IMR-90 (cell line): ENCODE results near the gene DTX1. TPM values are rescaled to one million over a fixed set of nuclear protein-coding genes. Genes with fewer than 3 reads are reported as not detected.

ENCODE experiments used
- ATAC-seq: fragments of 200-7000 bp; cut with Tn5 transposase; 2 replicates; pipeline ENCODE4 v1.9.1; 2020; ENCODE audit warnings: low read depth, mild to moderate bottlenecking, moderate library complexity
- BruUV-seq: library from RNA; stranded (reverse); fragments of 400-500 nt; replicated peaks from 2 replicates; lab custom pipeline; 2021; lab: Mats Ljungman, UMichigan
- CTCF ChIA-PET: fragments of 300-600 bp; formaldehyde crosslinking; extraction: SDS; loops from one replicate; lab custom pipeline; 2021; ENCODE audit warnings: antibody characterized with exemption; lab: Yijun Ruan, JAX
- POLR2A ChIA-PET: fragments of 300-600 bp; sonication (Branson Sonifier 250); formaldehyde crosslinking; loops from one replicate; lab custom pipeline; 2022; ENCODE audit warnings: antibody characterized with exemption; ENCODE audit not compliant: unreplicated experiment; lab: Charles Lee
- DNase-seq: peaks from one replicate; pipeline ENCODE4 v3.0.0; 2013
- H2AFZ ChIP-seq: replicated peaks from 2 replicates; pipeline ENCODE3; 2013; ENCODE audit warnings: low read length, mild to moderate bottlenecking; ENCODE audit not compliant: poor library complexity
- H2AK5ac ChIP-seq: 2 replicates; pipeline ENCODE4 v1.6.1; 2013; ENCODE audit warnings: low read depth, low read length, inconsistent platforms
- H2AK9ac ChIP-seq: replicated peaks from 2 replicates; pipeline ENCODE3; 2013; ENCODE audit warnings: mild to moderate bottlenecking, low read depth, low read length, moderate library complexity; ENCODE audit not compliant: poor library complexity
- H2BK120ac ChIP-seq: 2 replicates; pipeline ENCODE4 v1.6.1; 2013; ENCODE audit warnings: low read depth, low read length, inconsistent platforms
- H2BK15ac ChIP-seq: 3 replicates; pipeline ENCODE4 v1.6.1; 2013; ENCODE audit warnings: low read depth, low read length, inconsistent platforms
- H2BK20ac ChIP-seq: 2 replicates; pipeline ENCODE4 v1.6.1; 2013; ENCODE audit warnings: low read depth, mild to moderate bottlenecking, inconsistent platforms, low read length, moderate library complexity
- H2BK5ac ChIP-seq: 2 replicates; pipeline ENCODE4 v1.6.1; 2013; ENCODE audit warnings: mild to moderate bottlenecking, low read depth, low read length, inconsistent platforms; ENCODE audit not compliant: poor library complexity, severe bottlenecking
- H3K14ac ChIP-seq: replicated peaks from 2 replicates; pipeline ENCODE4 v1.6.1; 2013; ENCODE audit warnings: low read depth, low read length, inconsistent platforms
- H3K18ac ChIP-seq: 2 replicates; pipeline ENCODE4 v1.6.1; 2013; ENCODE audit warnings: low read depth, low read length, control low read depth
- H3K23ac ChIP-seq: 2 replicates; pipeline ENCODE4 v1.6.1; 2013; ENCODE audit warnings: low read depth, low read length, inconsistent platforms
- H3K27ac ChIP-seq: 2 replicates; pipeline ENCODE4 v1.5.1; 2013; ENCODE audit warnings: mild to moderate bottlenecking, control low read depth, low read length; ENCODE audit not compliant: insufficient read depth
- H3K27me3 ChIP-seq: 2 replicates; pipeline ENCODE4 v1.6.1; 2013; ENCODE audit warnings: low read length; ENCODE audit not compliant: control insufficient read depth, insufficient read depth
- H3K36me3 ChIP-seq: 2 replicates; pipeline ENCODE4 v1.6.1; 2013; ENCODE audit warnings: low read length, mixed read lengths; ENCODE audit not compliant: control insufficient read depth, insufficient read depth
- H3K4ac ChIP-seq: 2 replicates; pipeline ENCODE4 v1.6.1; 2013; ENCODE audit warnings: low read depth, low read length, inconsistent platforms
- H3K4me1 ChIP-seq: 2 replicates; pipeline ENCODE4 v1.6.1; 2013; ENCODE audit warnings: low read length, mixed read lengths; ENCODE audit not compliant: control insufficient read depth, insufficient read depth
- H3K4me2 ChIP-seq: 2 replicates; pipeline ENCODE4 v1.6.1; 2013; ENCODE audit warnings: low read depth, mild to moderate bottlenecking, control low read depth, low read length, moderate library complexity
- H3K4me3 ChIP-seq: 2 replicates; pipeline ENCODE4 v1.5.1; 2013; ENCODE audit warnings: low read depth, mild to moderate bottlenecking, control low read depth, low read length, moderate library complexity; ENCODE audit not compliant: insufficient read depth
- H3K56ac ChIP-seq: 2 replicates; pipeline ENCODE4 v1.6.1; 2013; ENCODE audit warnings: low read length, inconsistent platforms; ENCODE audit not compliant: insufficient read depth; ENCODE audit errors: extremely low read depth
- H3K79me1 ChIP-seq, 2 experiments: 2 replicates each; pipeline ENCODE4 v1.6.1; 2013; ENCODE audit warnings: low read length in 2 of 2, inconsistent platforms in 1 of 2, low read depth in 1 of 2
- H3K9ac ChIP-seq: 2 replicates; pipeline ENCODE4 v1.6.1; 2013; ENCODE audit warnings: low read depth, low read length, control low read depth
- H3K9me1 ChIP-seq: 2 replicates; pipeline ENCODE4 v1.6.1; 2013; ENCODE audit warnings: low read length, inconsistent platforms; ENCODE audit not compliant: insufficient read depth
- H3K9me3 ChIP-seq: 2 replicates; pipeline ENCODE4 v1.6.1; 2013; ENCODE audit warnings: low read length; ENCODE audit not compliant: control insufficient read depth, insufficient read depth
- H4K20me1 ChIP-seq: 2 replicates; pipeline ENCODE4 v1.6.1; 2013; ENCODE audit warnings: low read length, inconsistent platforms; ENCODE audit not compliant: insufficient read depth
- H4K5ac ChIP-seq: 2 replicates; pipeline ENCODE4 v1.6.1; 2013; ENCODE audit warnings: mild to moderate bottlenecking, low read depth, low read length, control low read depth
- H4K8ac ChIP-seq, 2 experiments: 2 replicates each; pipeline ENCODE4 v1.6.1; 2013; ENCODE audit warnings: low read depth in 2 of 2, low read length in 2 of 2, control low read depth in 1 of 2, inconsistent platforms in 1 of 2
- H4K91ac ChIP-seq: 2 replicates; pipeline ENCODE4 v1.6.1; 2013; ENCODE audit warnings: low read depth, low read length, inconsistent platforms; ENCODE audit not compliant: insufficient read depth
- BHLHE40 ChIP-seq: fragments of 150-350 bp; IDR thresholded peaks from 2 replicates; pipeline ENCODE4 v1.6.1; 2016; ENCODE audit warnings: mild to moderate bottlenecking, low read depth, low read length
- CEBPB ChIP-seq: IDR thresholded peaks from 2 replicates; pipeline ENCODE4 v1.6.1; 2012; ENCODE audit warnings: low read depth, low read length, improper control_type of control experiment
- CHD1 ChIP-seq: IDR thresholded peaks from 2 replicates; pipeline ENCODE4 v1.6.1; 2012; ENCODE audit warnings: low read depth, low read length, improper control_type of control experiment
- FOS ChIP-seq: fragments of 150-350 bp; IDR thresholded peaks from 2 replicates; pipeline ENCODE4 v1.6.1; 2016; ENCODE audit warnings: low read depth, low read length
- MAFK ChIP-seq: IDR thresholded peaks from 2 replicates; pipeline ENCODE4 v1.6.1; 2012; ENCODE audit warnings: low read depth, low read length, improper control_type of control experiment
- MAZ ChIP-seq: IDR thresholded peaks from 2 replicates; pipeline ENCODE4 v1.6.1; 2012; ENCODE audit warnings: low read depth, mild to moderate bottlenecking, low read length, improper control_type of control experiment, moderate library complexity, borderline replicate concordance
- MXI1 ChIP-seq: IDR thresholded peaks from 2 replicates; pipeline ENCODE4 v1.6.1; 2012; ENCODE audit warnings: low read depth, mild to moderate bottlenecking, low read length, moderate library complexity, borderline replicate concordance
- RAD21 ChIP-seq: IDR thresholded peaks from 2 replicates; pipeline ENCODE4 v1.6.1; 2012; ENCODE audit warnings: low read length, improper control_type of control experiment
- RCOR1 ChIP-seq: IDR thresholded peaks from 2 replicates; pipeline ENCODE4 v1.6.1; 2012; ENCODE audit warnings: mild to moderate bottlenecking, low read length, improper control_type of control experiment; ENCODE audit not compliant: insufficient replicate concordance
- RFX5 ChIP-seq: IDR thresholded peaks from 2 replicates; pipeline ENCODE4 v1.8.0; 2012; ENCODE audit warnings: low read depth, mild to moderate bottlenecking, low read length, moderate library complexity
- SMC3 ChIP-seq: fragments of 150-350 bp; IDR thresholded peaks from 2 replicates; pipeline ENCODE4 v1.6.1; 2016; ENCODE audit warnings: low read depth, mild to moderate bottlenecking, antibody characterized with exemption, low read length, moderate library complexity
- WGBS, 2 experiments: methylation state at CpG; one replicate each; pipeline versions ENCODE4 v1.1.5 to v1.1.7; 2013; ENCODE audit warnings: missing lambda C conversion rate in 2 of 2; ENCODE audit not compliant: insufficient read length in 1 of 2; ENCODE audit errors: extremely low coverage in 2 of 2; 5-methylcytosine and 5-hydroxymethylcytosine counted together
- dilution Hi-C: fragments of 300-500 bp; cut with HindIII; formaldehyde crosslinking; loops from one replicate; pipeline ENCODE4 v1.14.3; 2018; ENCODE audit warnings: low sequenced_read_pairs; ENCODE audit not compliant: unreplicated experiment
- in situ Hi-C: fragments of 300-500 bp; cut with MboI; formaldehyde crosslinking; loops from 3 replicates; pipeline ENCODE4 v1.14.3; 2019; ENCODE audit warnings: low sequenced_read_pairs, inconsistent platforms, mixed read lengths
- intact Hi-C: fragments of 100-400 bp; cut with micrococcal nuclease; formaldehyde crosslinking; loops from 2 replicates; pipeline ENCODE4 v1.10.0; 2022
- polyA plus RNA-seq, 3 experiments: library from polyadenylated mRNA; depleted of rRNA; stranded (reverse); fragments of >200 nt; gene quantifications; 2 replicates each; pipeline ENCODE4 v1.2.3, GENCODE V29; 2012; ENCODE audit warnings: low replicate concordance in 1 of 3
- total RNA-seq: library from RNA; depleted of rRNA; stranded (reverse); fragments of >200 nt; gene quantifications from 2 replicates; pipeline ENCODE4 v1.2.3, GENCODE V29; 2012
- TF ChIP-seq, protein P1 (sequence below): conservative IDR thresholded peaks from 2 replicates; pipeline ENCODE4 v1.5.1; 2012; ENCODE audit warnings: mild to moderate bottlenecking, low read depth, low read length, improper control_type of control experiment
- TF ChIP-seq, protein P2 (sequence below): fragments of 150-350 bp; IDR thresholded peaks from 2 replicates; pipeline ENCODE4 v1.6.1; 2017; ENCODE audit warnings: mild to moderate bottlenecking, antibody characterized with exemption, low read length, low read depth

The DTX1 gene
- total and polyA plus RNA-seq, 2 of the 4 experiments (the other 2 are of a cell fraction): not detected

DNA sequence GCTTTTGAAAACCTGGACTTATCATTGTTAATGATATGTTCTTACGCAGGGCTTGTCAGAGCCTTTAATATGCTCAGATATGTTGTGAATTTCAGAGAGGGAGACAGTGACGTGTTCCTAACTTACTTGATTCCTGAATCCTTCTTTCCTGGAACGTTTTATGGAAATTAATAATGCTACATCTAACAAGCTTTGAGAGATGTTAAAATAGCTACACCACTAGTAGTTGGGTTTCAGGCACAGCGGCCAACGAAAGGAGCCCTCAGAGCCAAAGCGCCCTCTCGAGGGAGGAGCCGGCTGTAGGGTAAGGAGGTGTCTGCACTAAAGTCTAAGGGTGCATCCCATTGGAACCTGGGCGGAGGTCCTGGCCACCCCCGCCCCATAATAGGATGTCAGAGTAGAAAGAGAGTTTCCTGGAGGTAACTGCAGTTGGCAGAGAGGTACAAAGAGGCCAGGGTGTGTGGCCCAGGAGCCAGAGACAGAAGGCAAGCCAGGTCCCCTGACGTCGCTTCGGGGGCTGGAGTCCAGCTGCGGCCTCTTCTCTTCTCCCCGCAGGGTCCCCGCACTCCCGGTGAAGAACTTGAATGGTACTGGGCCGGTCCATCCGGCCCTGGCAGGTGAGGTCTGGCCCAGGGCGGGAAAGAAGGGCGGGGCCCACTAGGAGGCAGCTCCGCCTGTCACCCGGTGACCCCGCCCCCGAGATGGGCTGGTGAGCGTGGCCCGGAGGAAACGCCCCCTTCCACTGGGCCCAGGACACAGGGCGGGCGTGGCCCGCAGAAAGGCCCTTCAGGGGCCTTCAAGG is 36.3 kb downstream of the DTX1 start (continued):
- no peak for TF ChIP-seq CHD1

DNA sequence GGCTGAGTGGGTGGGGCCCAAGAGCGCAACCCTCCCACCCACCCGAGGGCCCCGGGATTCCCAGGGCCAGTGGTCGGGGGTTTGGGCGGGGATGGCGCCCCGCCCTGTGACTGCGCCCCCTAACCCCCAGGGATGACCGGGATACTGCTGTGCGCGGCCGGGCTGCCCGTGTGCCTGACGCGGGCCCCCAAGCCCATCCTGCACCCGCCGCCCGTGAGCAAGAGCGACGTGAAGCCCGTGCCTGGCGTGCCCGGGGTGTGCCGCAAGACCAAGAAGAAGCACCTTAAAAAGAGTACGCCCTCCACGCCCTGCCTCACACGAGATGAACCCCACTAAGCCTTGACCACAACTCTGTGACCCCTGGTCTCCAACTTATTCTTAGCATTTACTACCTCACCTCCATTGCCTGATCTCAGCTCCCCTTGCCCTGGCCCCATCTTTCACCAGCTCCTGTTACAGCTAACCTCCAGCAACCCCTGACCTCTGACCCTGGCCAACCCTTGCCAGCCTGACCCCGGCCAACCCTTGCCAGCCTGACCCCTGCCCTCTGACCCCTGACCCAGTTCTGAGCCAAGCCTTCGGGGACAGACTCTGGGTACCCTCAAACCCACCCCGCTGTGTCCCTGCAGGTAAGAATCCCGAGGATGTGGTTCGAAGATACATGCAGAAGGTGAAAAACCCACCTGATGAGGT is 37.0 kb downstream of the DTX1 start:
- Histone ChIP-seq H4K20me1 (no peaks in the 10 kb centered on the region), H3K4me2 (no peak overlapping the region), H3K18ac (no peak overlapping the region), H3K4me3 (no peak overlapping the region), H3K36me3 (no peaks in the 10 kb centered on the region), H3K27me3 (peaks cover 8% of the 10 kb centered on the region; the same call in 1 of the 2 replicates), H3K9me1 (no peaks in the 10 kb centered on the region), H2AK9ac (no peak overlapping the region), H3K4me1 (no peaks in the 10 kb centered on the region), H3K14ac (no peak overlapping the region), H3K4ac (no peak overlapping the region), H3K79me1 (no peaks in the 10 kb centered on the region), H2BK15ac (no peak overlapping the region), H4K91ac (no peak overlapping the region), H3K23ac (no peak overlapping the region), H4K8ac (no peak overlapping the region), H3K27ac (no peak overlapping the region), H3K56ac (no peak overlapping the region), H3K9ac (no peak overlapping the region), H2AFZ (no peak overlapping the region), H3K9me3 (no peaks in the 10 kb centered on the region), H2BK5ac (no peak overlapping the region), H4K5ac (no peak overlapping the region), H2BK120ac (no peak overlapping the region), H2AK5ac (no peak overlapping the region), H2BK20ac (no peak overlapping the region)
- ChIA-PET POLR2A (no interaction called here), CTCF (no interaction called here)
- 28% methylated on average over 13 of the region's 32 CpGs; no CpG with 5 or more reads in 1 of the 2 experiments for WGBS, 2 experiments
- in situ Hi-C loops (no loop called here), intact Hi-C loops (no loop called here), dilution Hi-C loops (no loop called here)
- ATAC-seq: no peak
- DNase-seq: no peak
- BruUV-seq: no TSS peak
- TF ChIP-seq BHLHE40: no peak
- TF ChIP-seq, protein P1, sequence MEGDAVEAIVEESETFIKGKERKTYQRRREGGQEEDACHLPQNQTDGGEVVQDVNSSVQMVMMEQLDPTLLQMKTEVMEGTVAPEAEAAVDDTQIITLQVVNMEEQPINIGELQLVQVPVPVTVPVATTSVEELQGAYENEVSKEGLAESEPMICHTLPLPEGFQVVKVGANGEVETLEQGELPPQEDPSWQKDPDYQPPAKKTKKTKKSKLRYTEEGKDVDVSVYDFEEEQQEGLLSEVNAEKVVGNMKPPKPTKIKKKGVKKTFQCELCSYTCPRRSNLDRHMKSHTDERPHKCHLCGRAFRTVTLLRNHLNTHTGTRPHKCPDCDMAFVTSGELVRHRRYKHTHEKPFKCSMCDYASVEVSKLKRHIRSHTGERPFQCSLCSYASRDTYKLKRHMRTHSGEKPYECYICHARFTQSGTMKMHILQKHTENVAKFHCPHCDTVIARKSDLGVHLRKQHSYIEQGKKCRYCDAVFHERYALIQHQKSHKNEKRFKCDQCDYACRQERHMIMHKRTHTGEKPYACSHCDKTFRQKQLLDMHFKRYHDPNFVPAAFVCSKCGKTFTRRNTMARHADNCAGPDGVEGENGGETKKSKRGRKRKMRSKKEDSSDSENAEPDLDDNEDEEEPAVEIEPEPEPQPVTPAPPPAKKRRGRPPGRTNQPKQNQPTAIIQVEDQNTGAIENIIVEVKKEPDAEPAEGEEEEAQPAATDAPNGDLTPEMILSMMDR: no peak
- TF ChIP-seq CHD1: no peak
- TF ChIP-seq SMC3: no peak
- TF ChIP-seq RFX5: no peak
- no peak for TF ChIP-seq MAZ
- no peak for TF ChIP-seq MXI1
- no peak for TF ChIP-seq RAD21
- no peak for TF ChIP-seq FOS
- TF ChIP-seq, protein P2, sequence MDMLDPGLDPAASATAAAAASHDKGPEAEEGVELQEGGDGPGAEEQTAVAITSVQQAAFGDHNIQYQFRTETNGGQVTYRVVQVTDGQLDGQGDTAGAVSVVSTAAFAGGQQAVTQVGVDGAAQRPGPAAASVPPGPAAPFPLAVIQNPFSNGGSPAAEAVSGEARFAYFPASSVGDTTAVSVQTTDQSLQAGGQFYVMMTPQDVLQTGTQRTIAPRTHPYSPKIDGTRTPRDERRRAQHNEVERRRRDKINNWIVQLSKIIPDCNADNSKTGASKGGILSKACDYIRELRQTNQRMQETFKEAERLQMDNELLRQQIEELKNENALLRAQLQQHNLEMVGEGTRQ: no peak
- TF ChIP-seq MAFK: no peak
- TF ChIP-seq CEBPB: no peak
- TF ChIP-seq RCOR1: no peak
